Peyer's patch (tissue), 4 donors: ENCODE data around the gene RAB8B. TPM values are rescaled to one million over a fixed set of nuclear protein-coding genes. Genes with fewer than 3 reads are reported as not detected.

ENCODE experiments used
- DNase-seq, 3 donors: peaks; one replicate each; pipeline ENCODE4 v3.0.0-alpha.2; 2017 to 2019
- H3K27ac ChIP-seq, 4 donors: fragments of 200-600 bp; sonication (generic); one replicate each; pipeline ENCODE4 v1.5.1; 2016 to 2019
- H3K27me3 ChIP-seq, 2 donors: fragments of 200-600 bp; sonication (generic); one replicate each; pipeline ENCODE4 v1.5.1; 2019
- H3K36me3 ChIP-seq, 3 donors: fragments of 200-600 bp; sonication (generic); one replicate each; pipeline ENCODE4 v1.5.1; 2016 to 2019
- H3K4me1 ChIP-seq, 4 donors: fragments of 200-600 bp; sonication (generic); one replicate each; pipeline ENCODE4 v1.5.1; 2016 to 2019
- H3K4me3 ChIP-seq, 4 donors: fragments of 200-600 bp; sonication (generic); 1 replicate in 3 of 4; 2 replicates in 1 of 4; pipeline ENCODE4 v1.5.1; 2016 to 2019; ENCODE audit warnings: mild to moderate bottlenecking in 1 of 4
- H3K9me3 ChIP-seq, 4 donors: fragments of 200-600 bp; sonication (generic); one replicate each; pipeline ENCODE4 v1.5.1; 2016 to 2019; ENCODE audit warnings: mild to moderate bottlenecking in 1 of 4
- CTCF ChIP-seq, 6 experiments: fragments of 450-650 bp in 4 of 6; fragments of 200-600 bp in 2 of 6; sonication (generic) in 1 of 6; IDR thresholded peaks; one replicate each; pipeline ENCODE4 v1.5.1; 2017 to 2019; ENCODE audit warnings: antibody characterized with exemption in 6 of 6, mild to moderate bottlenecking in 3 of 6, moderate library complexity in 1 of 6
- POLR2A ChIP-seq, 2 donors: fragments of 450-650 bp; IDR thresholded peaks; one replicate each; pipeline ENCODE4 v1.5.1; 2017; ENCODE audit warnings: antibody characterized with exemption in 2 of 2, mild to moderate bottlenecking in 2 of 2, moderate library complexity in 2 of 2
- total RNA-seq, 4 donors: library from RNA; depleted of rRNA; stranded (reverse); fragments of >200 nt; gene quantifications; one replicate each; pipeline ENCODE4 v1.1.0, GENCODE V29; 2016

RAB8B gene
- total RNA-seq, 4 donors from 2014 or later = 11.7 to 35.5 (median 25.3) TPM

- Histone ChIP-seq H3K4me3 (no peak overlapping the region), H3K27ac (no peak overlapping the region), H3K27me3 (no peaks in the 10 kb centered on the region), H3K4me1 (peaks cover 0 to 4% (median 0%) of the 10 kb centered on the region in 4 donors), H3K36me3 (peaks cover 0 to 2% (median 0%) of the 10 kb centered on the region in 3 donors), H3K9me3 (no peaks in the 10 kb centered on the region)
- DNase-seq = no peak
- TF ChIP-seq POLR2A (IDR thresholded peaks at IDR 0.05) (no peak), CTCF (IDR thresholded peaks at IDR 0.05) (peak; percentile 29 to 86 (median 73))
Measured at GRCh38 chr15:63288778-63289378, 99.5 kb downstream of the RAB8B start.

GRCh38 chr15:63291507-63291906 is 102.1 kb downstream of the RAB8B start:
- Histone ChIP-seq H3K9me3 (no peaks in the 10 kb centered on the region), H3K4me3 (no peak overlapping the region), H3K27ac (peak overlapping the region in 1 of 4 donors; percentile 15), H3K4me1 (peaks cover 0 to 4% (median 0%) of the 10 kb centered on the region in 4 donors), H3K36me3 (peaks cover 0 to 2% (median 0%) of the 10 kb centered on the region in 3 donors), H3K27me3 (no peaks in the 10 kb centered on the region)
- no peak for TF ChIP-seq POLR2A (IDR thresholded peaks at IDR 0.05)
- no peak for TF ChIP-seq CTCF (IDR thresholded peaks at IDR 0.05)
- DNase-seq = no peak

- Histone ChIP-seq H3K27ac (no peak overlapping the region), H3K36me3 (no peaks in the 10 kb centered on the region), H3K27me3 (no peaks in the 10 kb centered on the region), H3K4me1 (peaks cover 0 to 4% (median 0%) of the 10 kb centered on the region in 4 donors), H3K9me3 (no peaks in the 10 kb centered on the region), H3K4me3 (no peak overlapping the region)
- TF ChIP-seq POLR2A (IDR thresholded peaks at IDR 0.05) = no peak
- TF ChIP-seq CTCF (IDR thresholded peaks at IDR 0.05) = no peak
- DNase-seq = no peak
Measured at GRCh38 chr15:63292241-63292640, 102.8 kb downstream of the RAB8B start.

- no peak overlapping the region for H3K4me3 ChIP-seq
- H3K27me3 ChIP-seq = no peaks in the 10 kb centered on the region
- H3K36me3 ChIP-seq = no peaks in the 10 kb centered on the region
- no peak for DNase-seq
- TF ChIP-seq CTCF (IDR thresholded peaks at IDR 0.05) (no peak), POLR2A (IDR thresholded peaks at IDR 0.05) (no peak)
- no peaks in the 10 kb centered on the region for H3K9me3 ChIP-seq
- no peak overlapping the region for H3K27ac ChIP-seq
- peaks cover 0 to 4% (median 0%) of the 10 kb centered on the region in 4 donors for H3K4me1 ChIP-seq
Measured at GRCh38 chr15:63292771-63293170, 103.4 kb downstream of the RAB8B start.

GRCh38 chr15:63294359-63294758 is 105.0 kb downstream of the RAB8B start:
- Histone ChIP-seq H3K27ac (no peak overlapping the region), H3K36me3 (no peaks in the 10 kb centered on the region), H3K9me3 (no peaks in the 10 kb centered on the region), H3K4me1 (no peaks in the 10 kb centered on the region), H3K27me3 (no peaks in the 10 kb centered on the region), H3K4me3 (no peak overlapping the region)
- no peak for DNase-seq
- TF ChIP-seq CTCF (IDR thresholded peaks at IDR 0.05) (no peak), POLR2A (IDR thresholded peaks at IDR 0.05) (no peak)
